Activated naive CD8-positive, alpha-beta T cell treated with anti-CD3 and anti-CD28 coated beads, Interleukin-2, amount 10 ng/mL, durations not matched to agents 7 days and 5 days (primary cell): Measurements from ENCODE around the gene CYP4F2. TPM values are rescaled to one million over a fixed set of nuclear protein-coding genes. Genes with fewer than 3 reads are reported as not detected.
"Not testable (repeated sequence)": the region's sequence is repeated elsewhere in the genome, so short reads cannot be mapped to it uniquely, and the experiment has no call there.

Source experiments
- ATAC-seq: fragments of 150-1000 bp; cut with Tn5 transposase; one replicate; pipeline ENCODE4 v1.10.0; 2021; ENCODE audit warnings: low read depth, moderate library complexity
- POLR2A ChIA-PET: fragments of 350-600 bp; sonication (Branson Sonifier 250); formaldehyde crosslinking; loops from one replicate; lab custom pipeline; 2021; ENCODE audit warnings: antibody characterized with exemption; lab: Charles Lee
- DNase-seq: peaks from one replicate; pipeline ENCODE4 v3.0.0; 2021
- H3K27ac Mint-ChIP-seq: one replicate; pipeline ENCODE4 v1.8.0; 2022; ENCODE audit warnings: mild to moderate bottlenecking, mixed read lengths
- H3K27me3 Mint-ChIP-seq: one replicate; pipeline ENCODE4 v1.8.0; 2022; ENCODE audit warnings: mild to moderate bottlenecking, moderate library complexity, mixed read lengths
- H3K36me3 Mint-ChIP-seq: one replicate; pipeline ENCODE4 v1.8.0; 2021; ENCODE audit warnings: mild to moderate bottlenecking, mixed read lengths
- H3K4me1 Mint-ChIP-seq: one replicate; pipeline ENCODE4 v1.8.0; 2021; ENCODE audit warnings: mixed read lengths
- H3K4me3 Mint-ChIP-seq: one replicate; pipeline ENCODE4 v1.8.0; 2022; ENCODE audit warnings: mild to moderate bottlenecking, moderate library complexity, mixed read lengths
- H3K9me3 Mint-ChIP-seq: one replicate; pipeline ENCODE4 v1.8.0; 2021; ENCODE audit warnings: mixed read lengths
- total RNA-seq, 2 experiments: library from RNA; stranded (reverse); gene quantifications; one replicate each; pipeline ENCODE4 v1.2.3, GENCODE V29; 2021

The CYP4F2 gene
- total RNA-seq, 2 experiments from 2014 or later, result 0.33 TPM; not detected in 1

DNA sequence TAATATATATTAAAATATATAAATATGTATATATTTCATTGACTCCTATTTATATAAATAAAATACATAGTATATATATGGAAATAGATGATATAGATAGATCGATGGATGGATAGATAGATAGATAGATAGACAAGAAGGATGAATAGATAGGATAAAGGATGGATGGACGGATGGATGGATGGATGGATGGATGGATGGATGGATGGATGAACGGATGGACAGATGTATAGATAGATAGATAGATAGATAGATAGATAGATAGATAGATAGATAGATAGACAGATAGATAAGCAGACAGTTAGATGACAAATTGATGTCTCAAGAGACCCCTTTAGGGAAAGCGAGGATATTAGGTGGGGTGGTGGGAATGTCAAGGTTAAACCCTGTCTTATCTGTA is 21.4 kb upstream of the CYP4F2 start:
- Mint-ChIP-seq H3K27ac (no peak overlapping the region), H3K27me3 (peaks cover 27% of the 10 kb centered on the region), H3K36me3 (no peaks in the 10 kb centered on the region), H3K4me3 (no peak overlapping the region), H3K4me1 (no peaks in the 10 kb centered on the region), H3K9me3 (peaks cover 6% of the 10 kb centered on the region)
- no peak for ATAC-seq
- POLR2A ChIA-PET, result no interaction called here
- no peak for DNase-seq

DNA sequence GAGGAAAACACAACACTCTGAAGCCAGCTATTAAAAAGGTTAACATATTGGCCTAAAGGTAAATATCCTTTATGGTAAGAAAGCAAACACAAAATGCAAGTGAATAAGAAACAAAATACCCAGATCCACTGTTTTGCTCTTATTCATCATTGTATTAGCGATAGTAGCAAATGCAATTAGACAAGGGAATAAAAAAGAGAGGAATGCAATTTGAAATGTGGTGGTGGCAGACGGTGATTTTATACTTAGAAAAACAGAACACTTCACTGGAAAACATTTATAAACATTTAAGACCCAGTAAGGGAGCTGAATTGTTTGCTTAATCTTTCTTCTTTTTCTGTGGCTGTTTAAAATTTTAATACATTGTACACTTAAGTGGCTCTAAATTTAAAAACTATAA is 17.2 kb upstream of the CYP4F2 start:
- H3K36me3 Mint-ChIP-seq, result no peaks in the 10 kb centered on the region
- no peaks in the 10 kb centered on the region for H3K4me1 Mint-ChIP-seq
- H3K27ac Mint-ChIP-seq, result no peak overlapping the region
- DNase-seq (no peak), ATAC-seq (no peak)
- peaks cover 6% of the 10 kb centered on the region for H3K9me3 Mint-ChIP-seq
- no peak overlapping the region for H3K4me3 Mint-ChIP-seq
- peaks cover 39% of the 10 kb centered on the region for H3K27me3 Mint-ChIP-seq
- POLR2A ChIA-PET, result no interaction called here

DNA sequence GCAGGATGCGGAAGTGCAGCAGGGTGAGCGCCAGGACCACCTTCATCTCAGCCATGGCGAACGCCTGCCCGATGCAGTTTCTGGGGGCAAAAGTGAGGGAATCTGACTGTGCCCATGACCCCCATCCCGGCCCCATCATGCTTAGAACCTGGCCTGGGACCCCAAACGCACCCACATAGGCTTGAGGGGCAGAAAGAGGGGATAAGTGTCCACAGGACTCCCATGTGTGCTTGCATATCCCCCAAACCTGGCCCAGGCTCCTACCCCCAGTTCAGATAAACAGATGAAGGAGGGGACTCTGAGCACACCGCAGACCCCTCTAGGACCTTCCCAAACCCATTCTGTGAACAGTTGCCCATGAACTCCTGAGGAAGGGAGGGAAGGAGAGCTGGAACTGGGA is 16.0 kb upstream of the CYP4F2 start:
- DNase-seq (no peak), ATAC-seq (no peak)
- Mint-ChIP-seq H3K27me3 (peaks cover 42% of the 10 kb centered on the region), H3K4me3 (no peak overlapping the region), H3K4me1 (no peaks in the 10 kb centered on the region), H3K27ac (no peak overlapping the region), H3K9me3 (peaks cover 6% of the 10 kb centered on the region), H3K36me3 (no peaks in the 10 kb centered on the region)
- POLR2A ChIA-PET, result no interaction called here

DNA sequence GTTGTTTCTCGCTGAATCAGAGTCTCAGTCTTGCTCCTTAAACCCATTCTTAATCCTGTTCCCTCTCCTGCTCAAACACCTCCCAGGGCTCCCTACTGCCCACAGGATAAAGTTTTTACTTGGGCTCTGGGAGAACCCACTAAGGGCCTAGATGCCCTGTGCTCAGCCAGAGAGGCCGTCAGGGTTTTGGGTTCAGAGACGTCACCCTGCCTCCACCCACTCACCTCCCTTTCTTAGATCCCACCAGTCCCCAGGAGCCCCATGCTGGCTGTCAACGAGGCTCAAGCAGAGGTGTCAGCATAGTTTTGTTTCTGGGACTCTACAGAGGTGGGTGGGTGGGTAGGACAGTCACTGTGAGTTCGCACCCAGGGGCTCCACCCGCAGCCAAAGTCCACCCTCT is 15.5 kb upstream of the CYP4F2 start:
- POLR2A ChIA-PET, result no interaction called here
- H3K27me3 Mint-ChIP-seq, result peaks cover 43% of the 10 kb centered on the region
- DNase-seq (no peak), ATAC-seq (no peak)
- no peaks in the 10 kb centered on the region for H3K4me1 Mint-ChIP-seq
- H3K36me3 Mint-ChIP-seq, result no peaks in the 10 kb centered on the region
- H3K27ac Mint-ChIP-seq, result no peak overlapping the region
- H3K4me3 Mint-ChIP-seq, result no peak overlapping the region
- H3K9me3 Mint-ChIP-seq, result peaks cover 6% of the 10 kb centered on the region

DNA sequence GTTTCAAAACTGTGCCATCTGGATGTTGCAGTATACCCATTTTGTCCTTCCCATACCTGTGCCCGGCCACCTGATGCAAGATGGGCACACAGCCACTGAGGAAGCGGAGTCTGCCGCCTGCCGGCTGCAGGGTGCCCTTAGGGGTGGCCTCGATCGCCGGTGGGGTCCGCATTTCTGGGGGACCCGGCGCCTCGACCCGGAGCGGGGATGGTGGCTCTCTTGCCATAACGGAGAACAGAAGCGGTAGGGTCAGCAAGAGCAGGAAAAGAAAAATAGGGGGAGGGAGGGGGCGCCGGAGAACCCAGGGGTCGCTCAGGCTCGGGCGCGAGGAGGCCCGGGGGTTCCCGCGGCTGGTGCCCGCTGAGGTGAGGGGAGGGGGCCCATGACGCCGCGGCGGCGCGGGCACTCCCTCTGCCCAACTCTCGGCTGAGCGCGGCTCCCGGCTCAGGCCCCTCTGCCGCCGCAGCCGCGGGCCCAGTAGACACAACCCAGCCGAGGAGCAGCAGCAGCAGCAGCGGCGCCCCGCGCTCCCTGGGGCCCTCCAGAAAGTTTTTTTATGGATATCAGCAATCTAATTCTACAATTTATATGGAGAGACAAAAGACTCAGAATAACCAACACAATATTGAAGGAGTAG is 13.8 kb upstream of the CYP4F2 start:
- Mint-ChIP-seq H3K27me3 (peaks cover 49% of the 10 kb centered on the region), H3K4me3 (no peak overlapping the region)
- POLR2A ChIA-PET, result no interaction called here

DNA sequence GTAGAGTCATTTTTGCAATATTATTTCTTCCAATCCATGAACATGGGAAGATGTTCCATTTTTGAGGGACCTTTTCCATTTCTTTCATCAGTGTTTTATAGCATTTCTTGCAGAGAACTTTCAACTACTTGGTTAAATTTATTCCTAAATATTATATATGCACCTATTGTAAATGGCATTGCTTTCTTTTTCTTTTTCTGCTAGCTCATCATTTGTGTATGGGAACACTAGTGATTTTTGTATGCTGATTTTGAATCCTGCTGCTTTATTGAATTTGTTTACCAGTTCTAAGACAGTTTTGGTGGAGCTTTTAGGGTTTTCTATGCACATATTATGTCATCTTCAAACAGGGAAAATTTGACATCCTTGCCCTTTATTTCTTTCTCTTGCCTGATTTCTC is 7.2 kb upstream of the CYP4F2 start:
- POLR2A ChIA-PET, result no interaction called here
- Mint-ChIP-seq H3K27ac (no peak overlapping the region), H3K9me3 (peaks cover 1% of the 10 kb centered on the region), H3K36me3 (no peaks in the 10 kb centered on the region), H3K4me1 (peaks cover 5% of the 10 kb centered on the region), H3K27me3 (peaks cover 59% of the 10 kb centered on the region), H3K4me3 (no peak overlapping the region)
- no peak for DNase-seq
- ATAC-seq, result no peak

More for the DNA sequence above, 13.8 kb upstream of the CYP4F2 start:
- Mint-ChIP-seq H3K27ac (no peak overlapping the region), H3K4me1 (no peaks in the 10 kb centered on the region), H3K36me3 (no peaks in the 10 kb centered on the region), H3K9me3 (peaks cover 5% of the 10 kb centered on the region)
- ATAC-seq (no peak), DNase-seq (no peak)

DNA sequence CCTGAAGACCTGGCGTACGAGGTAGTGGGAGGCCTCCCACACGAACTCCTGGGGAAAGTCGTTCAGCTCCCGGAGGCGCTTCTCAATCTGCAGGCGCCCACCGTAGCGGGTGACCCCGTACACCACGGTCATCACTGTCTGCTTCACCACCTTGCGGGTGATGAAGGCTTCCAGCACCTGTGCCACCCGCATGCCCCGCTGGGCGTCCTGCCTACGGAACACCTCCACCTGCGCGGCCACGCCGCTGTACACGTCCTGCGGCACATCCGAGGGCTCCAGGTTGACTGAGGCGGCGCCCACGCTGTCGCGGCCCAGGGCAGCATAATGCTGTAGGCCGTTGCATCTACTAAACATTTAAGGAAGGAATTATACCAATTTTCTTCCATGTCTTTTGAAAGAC is 5.0 kb upstream of the CYP4F2 start:
- POLR2A ChIA-PET, result not testable (repeated sequence)
- H3K27me3 Mint-ChIP-seq, result peaks cover 56% of the 10 kb centered on the region

DNA sequence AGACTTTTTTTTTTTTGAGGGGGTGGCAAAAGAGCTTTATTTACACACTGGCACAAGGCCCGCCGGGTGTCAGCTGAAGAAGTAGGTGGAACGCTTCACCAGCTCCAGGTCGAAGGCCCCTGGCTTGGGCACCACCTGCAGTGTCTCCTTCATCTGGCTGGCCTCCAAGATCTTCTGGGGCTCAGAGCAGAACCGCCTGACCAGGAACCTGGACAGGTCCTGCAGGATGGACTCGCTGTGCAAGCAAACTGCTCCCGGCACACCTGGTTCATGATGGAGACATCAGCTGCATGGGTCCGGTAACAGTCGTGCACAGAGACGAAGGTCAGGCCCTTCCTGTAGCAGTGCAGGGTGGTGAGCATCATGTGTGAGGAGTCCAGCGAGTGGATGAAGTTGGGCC is 4.4 kb upstream of the CYP4F2 start:
- Mint-ChIP-seq H3K27ac (no peak overlapping the region), H3K4me1 (peaks cover 6% of the 10 kb centered on the region), H3K36me3 (no peaks in the 10 kb centered on the region), H3K27me3 (peaks cover 53% of the 10 kb centered on the region), H3K4me3 (no peak overlapping the region), H3K9me3 (peaks cover 1% of the 10 kb centered on the region)
- DNase-seq (no peak), ATAC-seq (no peak)
- POLR2A ChIA-PET, result no interaction called here

More for the DNA sequence above, 5.0 kb upstream of the CYP4F2 start:
- not testable (repeated sequence) for H3K4me1 Mint-ChIP-seq, DNase-seq, H3K4me3 Mint-ChIP-seq, H3K36me3 Mint-ChIP-seq, ATAC-seq, H3K27ac Mint-ChIP-seq, H3K9me3 Mint-ChIP-seq

DNA sequence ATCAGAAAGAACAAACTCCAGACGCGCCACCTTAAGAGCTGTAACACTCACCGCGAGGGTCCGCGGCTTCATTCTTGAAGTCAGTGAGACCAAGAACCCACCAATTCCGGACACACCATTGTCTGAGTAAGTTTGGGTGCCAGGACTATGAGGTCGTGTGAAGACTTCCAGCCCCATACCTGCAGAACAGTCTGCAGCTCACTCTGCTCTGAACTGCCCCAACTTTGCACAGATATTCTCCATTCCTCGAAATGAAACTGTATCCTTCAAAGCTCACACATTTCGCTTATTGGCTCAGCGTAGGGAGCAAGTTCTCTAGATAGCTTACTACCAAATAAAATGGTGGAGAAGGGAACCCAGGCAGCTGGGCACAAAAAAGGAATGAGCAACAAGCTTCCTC is 2.6 kb upstream of the CYP4F2 start:
- POLR2A ChIA-PET, result no interaction called here
- no peaks in the 10 kb centered on the region for H3K36me3 Mint-ChIP-seq

DNA sequence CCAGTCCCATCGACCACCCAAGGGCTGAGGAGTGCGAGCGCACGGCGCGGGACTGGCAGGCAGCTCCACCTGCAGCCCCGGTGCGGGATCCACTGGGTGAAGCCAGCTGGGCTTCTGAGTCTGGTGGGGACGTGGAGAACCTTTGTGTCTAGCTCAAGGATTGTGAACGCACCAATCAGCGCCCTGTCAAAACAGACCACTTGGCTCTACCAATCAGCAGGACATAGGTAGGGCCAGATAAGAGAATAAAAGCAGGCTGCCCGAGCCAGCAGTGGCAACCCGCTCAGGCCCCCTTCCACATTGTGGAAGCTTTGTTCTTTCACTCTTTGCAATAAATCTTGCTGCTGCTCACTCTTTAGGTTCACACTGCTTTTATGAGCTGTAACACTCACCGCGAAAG is 2.2 kb upstream of the CYP4F2 start:
- DNase-seq, H3K9me3 Mint-ChIP-seq, H3K36me3 Mint-ChIP-seq, ATAC-seq, H3K27ac Mint-ChIP-seq, POLR2A ChIA-PET, H3K4me1 Mint-ChIP-seq: not testable (repeated sequence)
- Mint-ChIP-seq H3K4me3 (peak overlapping the region; percentile 80), H3K27me3 (peaks cover 37% of the 10 kb centered on the region)

More for the DNA sequence above, 2.6 kb upstream of the CYP4F2 start:
- DNase-seq (no peak), ATAC-seq (no peak)
- H3K9me3 Mint-ChIP-seq, result peaks cover 1% of the 10 kb centered on the region
- H3K4me3 Mint-ChIP-seq, result peak overlapping the region; percentile 80
- peaks cover 39% of the 10 kb centered on the region for H3K27me3 Mint-ChIP-seq
- H3K27ac Mint-ChIP-seq, result no peak overlapping the region
- H3K4me1 Mint-ChIP-seq, result peaks cover 6% of the 10 kb centered on the region

DNA sequence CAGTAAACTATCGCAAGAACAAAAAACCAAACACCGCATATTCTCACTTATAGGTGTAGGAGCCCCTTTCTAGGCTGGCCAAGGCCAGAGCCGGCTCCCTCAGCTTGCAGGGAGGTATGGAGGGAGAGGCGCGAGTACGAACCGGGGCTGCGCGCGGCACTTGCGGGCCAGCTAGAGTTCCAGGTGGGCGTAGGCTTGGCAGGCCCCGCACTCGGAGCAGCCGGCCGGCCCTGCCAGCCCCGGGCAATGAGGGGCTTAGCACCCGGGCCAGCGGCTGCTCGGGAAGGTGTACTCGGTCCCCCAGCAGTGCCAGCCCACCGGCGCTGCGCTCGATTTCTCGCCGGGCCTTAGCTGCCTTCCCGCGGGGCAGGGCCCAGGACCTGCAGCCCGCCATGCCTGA is 1.7 kb upstream of the CYP4F2 start:
- POLR2A ChIA-PET, H3K4me1 Mint-ChIP-seq, ATAC-seq, DNase-seq, H3K9me3 Mint-ChIP-seq, H3K4me3 Mint-ChIP-seq, H3K36me3 Mint-ChIP-seq, H3K27ac Mint-ChIP-seq: not testable (repeated sequence)
- peaks cover 32% of the 10 kb centered on the region for H3K27me3 Mint-ChIP-seq

DNA sequence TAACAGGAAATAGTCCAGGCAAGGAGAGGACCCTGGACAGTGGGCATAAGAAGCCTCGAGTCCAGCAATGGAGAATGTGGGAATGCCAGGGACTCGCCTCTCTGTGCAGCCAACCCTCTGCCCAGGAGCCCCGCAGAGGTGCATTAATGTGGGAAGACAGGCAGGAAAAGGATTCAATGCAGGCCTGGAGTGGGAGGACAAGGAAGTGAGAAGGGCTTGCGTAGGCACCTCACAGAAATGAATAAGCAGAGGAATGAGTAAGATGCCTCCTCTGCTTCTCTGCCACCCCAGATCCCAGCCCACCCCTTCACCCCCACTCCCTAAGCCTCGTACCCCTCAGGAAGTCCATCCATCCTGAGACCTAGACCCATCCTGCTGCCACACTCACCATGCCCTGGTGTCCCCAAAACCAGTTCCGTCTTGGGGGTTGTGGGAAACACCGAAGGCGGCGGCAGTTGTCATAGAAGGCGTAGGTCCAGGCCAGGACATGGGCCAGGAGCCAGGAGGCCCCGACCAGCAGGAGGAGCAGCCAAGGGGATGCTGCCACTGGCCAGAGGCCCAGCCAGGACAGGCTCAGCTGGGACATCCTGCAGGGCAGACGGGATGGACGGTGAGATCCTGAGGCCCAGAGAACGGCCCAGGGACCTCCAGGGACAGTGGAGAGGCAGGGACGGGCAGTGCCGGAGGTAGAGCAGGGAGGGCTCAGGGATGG is 692 bp downstream of the CYP4F2 start:
- H3K4me1 Mint-ChIP-seq, result peaks cover 6% of the 10 kb centered on the region
- H3K36me3 Mint-ChIP-seq, result no peaks in the 10 kb centered on the region

DNA sequence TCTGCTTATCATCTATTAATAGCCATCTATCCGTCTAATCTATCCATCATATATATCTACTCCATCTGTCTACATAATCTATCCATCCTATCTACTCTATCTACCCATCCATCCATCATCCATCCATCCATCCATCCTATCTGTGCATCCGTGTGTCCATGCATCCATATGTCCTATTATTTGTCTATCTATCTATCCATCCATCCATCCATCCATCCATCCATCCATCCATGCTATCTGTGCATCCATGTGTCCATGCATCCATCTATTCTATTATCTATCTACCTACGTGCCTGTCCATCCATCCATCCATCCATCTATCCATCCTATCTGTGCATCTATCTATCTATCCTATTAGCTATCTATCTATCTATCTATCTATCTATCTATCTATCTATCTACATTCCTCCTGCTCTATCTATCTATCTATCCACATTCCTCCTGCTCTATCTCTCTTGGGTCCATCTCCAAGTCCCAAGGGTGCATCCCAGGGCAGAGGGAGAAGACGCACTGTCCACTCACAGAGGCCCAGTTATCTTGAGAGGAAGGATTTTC is 1.9 kb downstream of the CYP4F2 start:
- Mint-ChIP-seq H3K9me3 (no peaks in the 10 kb centered on the region), H3K36me3 (no peaks in the 10 kb centered on the region), H3K4me3 (no peak overlapping the region), H3K27ac (no peak overlapping the region), H3K4me1 (peaks cover 6% of the 10 kb centered on the region), H3K27me3 (peaks cover 19% of the 10 kb centered on the region)
- POLR2A ChIA-PET, result no interaction called here
- DNase-seq (no peak), ATAC-seq (no peak)

More for the DNA sequence above, 692 bp downstream of the CYP4F2 start:
- no peak for DNase-seq
- Mint-ChIP-seq H3K27ac (no peak overlapping the region), H3K9me3 (no peaks in the 10 kb centered on the region), H3K4me3 (no peak overlapping the region), H3K27me3 (peaks cover 26% of the 10 kb centered on the region)
- no peak for ATAC-seq
- POLR2A ChIA-PET, result no interaction called here

DNA sequence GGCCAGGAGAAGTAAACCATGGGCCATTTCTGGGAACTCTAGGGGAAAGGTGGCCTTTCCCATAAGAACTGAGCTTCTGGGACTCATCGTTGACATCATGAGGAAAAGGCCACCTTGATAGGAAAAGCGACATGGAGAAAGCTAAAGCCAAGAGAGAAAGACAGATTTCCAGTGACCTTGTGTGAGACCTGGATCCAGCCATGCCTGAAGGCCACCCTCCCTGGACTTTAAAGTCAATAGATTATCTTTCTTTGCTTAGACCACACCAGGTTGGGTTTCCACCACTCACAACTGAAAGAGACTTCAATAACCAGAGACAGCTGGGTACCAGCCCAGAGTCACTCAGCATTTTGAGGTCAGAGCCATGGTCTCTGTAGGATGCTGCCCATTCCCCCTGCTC is 3.5 kb downstream of the CYP4F2 start:
- POLR2A ChIA-PET, result no interaction called here
- Mint-ChIP-seq H3K36me3 (no peaks in the 10 kb centered on the region), H3K27me3 (peaks cover 9% of the 10 kb centered on the region), H3K4me1 (no peaks in the 10 kb centered on the region), H3K27ac (no peak overlapping the region), H3K4me3 (no peak overlapping the region), H3K9me3 (no peaks in the 10 kb centered on the region)
- no peak for ATAC-seq
- no peak for DNase-seq
